ENCODE measurements around the gene ABHD6. TPM values are rescaled to one million over a fixed set of nuclear protein-coding genes. Genes with fewer than 3 reads are reported as not detected.
"Not testable (repeated sequence)": the region's sequence is repeated elsewhere in the genome, so short reads cannot be mapped to it uniquely, and the experiment has no call there.

Gene ABHD6
- total and polyA plus RNA-seq, 2 donors = 5.4 to 7.6 TPM

- Histone ChIP-seq H3K4me1 (ENCODE audit: control insufficient read depth in 2 of 2, insufficient read depth in 2 of 2, low read length in 2 of 2) (no peaks in the 10 kb centered on the region), H3K36me3 (ENCODE audit: control insufficient read depth in 2 of 2, insufficient read depth in 2 of 2, low read length in 1 of 2) (no peaks in the 10 kb centered on the region), H3K9me3 (ENCODE audit: control insufficient read depth in 2 of 2, insufficient read depth in 1 of 2, low read length in 1 of 2) (no peaks in the 10 kb centered on the region), H3K27me3 (ENCODE audit: control insufficient read depth in 2 of 2, insufficient read depth in 1 of 2, low read length in 1 of 2) (no peaks in the 10 kb centered on the region), H3K4me3 (ENCODE audit: low read length in 2 of 2) (no peak overlapping the region), H3K27ac (ENCODE audit: low read depth in 1 of 2, low read length in 1 of 2) (no peak overlapping the region)
- no peak for DNase-seq (ENCODE audit: low read depth in 6 of 9, low spot score in 9 of 9)
- WGBS = 98% methylated on average over 12 of the region's 12 CpGs
These were observed 43.7 kb upstream of the ABHD6 start for GRCh38 chr3:58193682-58194407.

- no peaks in the 10 kb centered on the region for H3K36me3 ChIP-seq (ENCODE audit: control insufficient read depth in 2 of 2, insufficient read depth in 2 of 2, low read length in 1 of 2)
- no peak overlapping the region for H3K27ac ChIP-seq (ENCODE audit: low read depth in 1 of 2, low read length in 1 of 2)
- DNase-seq (ENCODE audit: low read depth in 6 of 9, low spot score in 9 of 9) = no peak
- H3K4me1 ChIP-seq (ENCODE audit: control insufficient read depth in 2 of 2, insufficient read depth in 2 of 2, low read length in 2 of 2) = peaks cover 0 to 7% of the 10 kb centered on the region in 2 donors
- no peak overlapping the region for H3K4me3 ChIP-seq (ENCODE audit: low read length in 2 of 2)
- H3K9me3 ChIP-seq (ENCODE audit: control insufficient read depth in 2 of 2, insufficient read depth in 1 of 2, low read length in 1 of 2) = no peaks in the 10 kb centered on the region
- no peaks in the 10 kb centered on the region for H3K27me3 ChIP-seq (ENCODE audit: control insufficient read depth in 2 of 2, insufficient read depth in 1 of 2, low read length in 1 of 2)
- 98% methylated on average over 10 of the region's 10 CpGs for WGBS
These were observed 40.0 kb upstream of the ABHD6 start for GRCh38 chr3:58197588-58197987.

GRCh38 chr3:58198362-58198761 lies 39.2 kb upstream of the ABHD6 start:
- Histone ChIP-seq H3K4me3 (ENCODE audit: low read length in 2 of 2) (no peak overlapping the region), H3K27me3 (ENCODE audit: control insufficient read depth in 2 of 2, insufficient read depth in 1 of 2, low read length in 1 of 2) (no peaks in the 10 kb centered on the region), H3K36me3 (ENCODE audit: control insufficient read depth in 2 of 2, insufficient read depth in 2 of 2, low read length in 1 of 2) (no peaks in the 10 kb centered on the region), H3K9me3 (ENCODE audit: control insufficient read depth in 2 of 2, insufficient read depth in 1 of 2, low read length in 1 of 2) (no peaks in the 10 kb centered on the region), H3K4me1 (ENCODE audit: control insufficient read depth in 2 of 2, insufficient read depth in 2 of 2, low read length in 2 of 2) (peaks cover 0 to 12% of the 10 kb centered on the region in 2 donors), H3K27ac (ENCODE audit: low read depth in 1 of 2, low read length in 1 of 2) (peak overlapping the region in 1 of 2 donors; percentile 21)
- WGBS = 96% methylated on average over 8 of the region's 8 CpGs
- DNase-seq (ENCODE audit: low read depth in 6 of 9, low spot score in 9 of 9) = no peak

GRCh38 chr3:58198804-58199203 lies 38.8 kb upstream of the ABHD6 start:
- H3K9me3 ChIP-seq (ENCODE audit: control insufficient read depth in 2 of 2, insufficient read depth in 1 of 2, low read length in 1 of 2) = no peaks in the 10 kb centered on the region
- H3K36me3 ChIP-seq (ENCODE audit: control insufficient read depth in 2 of 2, insufficient read depth in 2 of 2, low read length in 1 of 2) = no peaks in the 10 kb centered on the region
- H3K27me3 ChIP-seq (ENCODE audit: control insufficient read depth in 2 of 2, insufficient read depth in 1 of 2, low read length in 1 of 2) = no peaks in the 10 kb centered on the region
- no peak overlapping the region for H3K27ac ChIP-seq (ENCODE audit: low read depth in 1 of 2, low read length in 1 of 2)
- no peak for DNase-seq (ENCODE audit: low read depth in 6 of 9, low spot score in 9 of 9)
- H3K4me1 ChIP-seq (ENCODE audit: control insufficient read depth in 2 of 2, insufficient read depth in 2 of 2, low read length in 2 of 2) = peaks cover 0 to 12% of the 10 kb centered on the region in 2 donors
- no peak overlapping the region for H3K4me3 ChIP-seq (ENCODE audit: low read length in 2 of 2)

GRCh38 chr3:58200121-58200709 lies 37.4 kb upstream of the ABHD6 start:
- Histone ChIP-seq H3K36me3 (ENCODE audit: control insufficient read depth in 2 of 2, insufficient read depth in 2 of 2, low read length in 1 of 2) (no peaks in the 10 kb centered on the region), H3K4me1 (ENCODE audit: control insufficient read depth in 2 of 2, insufficient read depth in 2 of 2, low read length in 2 of 2) (peaks cover 0 to 12% of the 10 kb centered on the region in 2 donors), H3K9me3 (ENCODE audit: control insufficient read depth in 2 of 2, insufficient read depth in 1 of 2, low read length in 1 of 2) (no peaks in the 10 kb centered on the region), H3K4me3 (ENCODE audit: low read length in 2 of 2) (no peak overlapping the region), H3K27me3 (ENCODE audit: control insufficient read depth in 2 of 2, insufficient read depth in 1 of 2, low read length in 1 of 2) (no peaks in the 10 kb centered on the region), H3K27ac (ENCODE audit: low read depth in 1 of 2, low read length in 1 of 2) (no peak overlapping the region)
- DNase-seq (ENCODE audit: low read depth in 6 of 9, low spot score in 9 of 9) = no peak

- no peaks in the 10 kb centered on the region for H3K27me3 ChIP-seq (ENCODE audit: control insufficient read depth in 2 of 2, insufficient read depth in 1 of 2, low read length in 1 of 2)
- H3K36me3 ChIP-seq (ENCODE audit: control insufficient read depth in 2 of 2, insufficient read depth in 2 of 2, low read length in 1 of 2) = no peaks in the 10 kb centered on the region
- H3K27ac ChIP-seq (ENCODE audit: low read depth in 1 of 2, low read length in 1 of 2) = no peak overlapping the region
- DNase-seq (ENCODE audit: low read depth in 6 of 9, low spot score in 9 of 9) = no peak
- peaks cover 0 to 12% of the 10 kb centered on the region in 2 donors for H3K4me1 ChIP-seq (ENCODE audit: control insufficient read depth in 2 of 2, insufficient read depth in 2 of 2, low read length in 2 of 2)
- 18% methylated on average over 11 of the region's 11 CpGs for WGBS
- H3K9me3 ChIP-seq (ENCODE audit: control insufficient read depth in 2 of 2, insufficient read depth in 1 of 2, low read length in 1 of 2) = no peaks in the 10 kb centered on the region
- no peak overlapping the region for H3K4me3 ChIP-seq (ENCODE audit: low read length in 2 of 2)
These were observed 36.7 kb upstream of the ABHD6 start for GRCh38 chr3:58200846-58201355.

- H3K4me1 ChIP-seq (ENCODE audit: control insufficient read depth in 2 of 2, insufficient read depth in 2 of 2, low read length in 2 of 2) = peaks cover 0 to 12% of the 10 kb centered on the region in 2 donors
- not testable (repeated sequence) for H3K27me3 ChIP-seq (ENCODE audit: control insufficient read depth in 2 of 2, insufficient read depth in 1 of 2, low read length in 1 of 2); H3K4me3 ChIP-seq (ENCODE audit: low read length in 2 of 2); H3K36me3 ChIP-seq (ENCODE audit: control insufficient read depth in 2 of 2, insufficient read depth in 2 of 2, low read length in 1 of 2); DNase-seq (ENCODE audit: low read depth in 6 of 9, low spot score in 9 of 9); H3K9me3 ChIP-seq (ENCODE audit: control insufficient read depth in 2 of 2, insufficient read depth in 1 of 2, low read length in 1 of 2); H3K27ac ChIP-seq (ENCODE audit: low read depth in 1 of 2, low read length in 1 of 2)
- 91% methylated on average over 3 of the region's 3 CpGs for WGBS
These were observed 36.1 kb upstream of the ABHD6 start for GRCh38 chr3:58201451-58201850.

- peak in 1 of 9 donors; percentile 50 for DNase-seq (ENCODE audit: low read depth in 6 of 9, low spot score in 9 of 9)
- Histone ChIP-seq H3K27ac (ENCODE audit: low read depth in 1 of 2, low read length in 1 of 2) (no peak overlapping the region), H3K4me3 (ENCODE audit: low read length in 2 of 2) (no peak overlapping the region), H3K9me3 (ENCODE audit: control insufficient read depth in 2 of 2, insufficient read depth in 1 of 2, low read length in 1 of 2) (no peaks in the 10 kb centered on the region), H3K4me1 (ENCODE audit: control insufficient read depth in 2 of 2, insufficient read depth in 2 of 2, low read length in 2 of 2) (peaks cover 0 to 12% of the 10 kb centered on the region in 2 donors), H3K27me3 (ENCODE audit: control insufficient read depth in 2 of 2, insufficient read depth in 1 of 2, low read length in 1 of 2) (no peaks in the 10 kb centered on the region), H3K36me3 (ENCODE audit: control insufficient read depth in 2 of 2, insufficient read depth in 2 of 2, low read length in 1 of 2) (no peaks in the 10 kb centered on the region)
- WGBS = 15% methylated on average over 9 of the region's 9 CpGs
These were observed 34.7 kb upstream of the ABHD6 start for GRCh38 chr3:58202917-58203360.

GRCh38 chr3:58203541-58203940 lies 34.1 kb upstream of the ABHD6 start:
- Histone ChIP-seq H3K9me3 (ENCODE audit: control insufficient read depth in 2 of 2, insufficient read depth in 1 of 2, low read length in 1 of 2) (no peaks in the 10 kb centered on the region), H3K36me3 (ENCODE audit: control insufficient read depth in 2 of 2, insufficient read depth in 2 of 2, low read length in 1 of 2) (no peaks in the 10 kb centered on the region), H3K4me1 (ENCODE audit: control insufficient read depth in 2 of 2, insufficient read depth in 2 of 2, low read length in 2 of 2) (peaks cover 0 to 12% of the 10 kb centered on the region in 2 donors), H3K27me3 (ENCODE audit: control insufficient read depth in 2 of 2, insufficient read depth in 1 of 2, low read length in 1 of 2) (no peaks in the 10 kb centered on the region), H3K4me3 (ENCODE audit: low read length in 2 of 2) (no peak overlapping the region), H3K27ac (ENCODE audit: low read depth in 1 of 2, low read length in 1 of 2) (no peak overlapping the region)
- 98% methylated on average over 4 of the region's 4 CpGs for WGBS
- DNase-seq (ENCODE audit: low read depth in 6 of 9, low spot score in 9 of 9) = no peak

All from thymus (tissue), 11 donors.